Adipose tissue (tissue), 3 donors: Measurements from ENCODE around the gene STAG1. TPM values are rescaled to one million over a fixed set of nuclear protein-coding genes. Genes with fewer than 3 reads are reported as not detected.
"Not testable (repeated sequence)": the region's sequence is repeated elsewhere in the genome, so short reads cannot be mapped to it uniquely, and the experiment has no call there.

ENCODE experiments used
- H3K27ac ChIP-seq: one replicate; pipeline ENCODE4 v1.5.1; 2013; ENCODE audit warnings: low read depth, low read length
- WGBS, 3 donors: extraction: QIAGEN DNeasy Blood & Tissue Kit; methylation state at CpG; one replicate each; pipeline ENCODE4 v1.1.7; 2013; 5-methylcytosine and 5-hydroxymethylcytosine counted together
- polyA plus RNA-seq, 3 donors: library from polyadenylated mRNA; stranded (reverse); fragments of 200-250 nt; gene quantifications; one replicate each; pipeline ENCODE4 v1.2.3, GENCODE V29; 2013
- donor health status: healthy with polysubstance abuse.
- donor health status: Bipolar disorder and iron deficiency.
- donor health status: healthy.

Gene STAG1
- polyA plus RNA-seq, 3 donors = 7.7 to 16.0 (median 11.9) TPM

- WGBS, 3 donors = 97 to 100% (median 98%) methylated on average over 1 of the region's 1 CpG
- not testable (repeated sequence) for H3K27ac ChIP-seq
Measured at GRCh38 chr3:136564962-136565361, 187.2 kb downstream of the STAG1 start.

GRCh38 chr3:136562026-136562425 lies 190.2 kb downstream of the STAG1 start:
- H3K27ac ChIP-seq = no peak overlapping the region
- WGBS, 3 donors = 97 to 98% (median 97%) methylated on average over 9 of the region's 9 CpGs

- 82 to 89% (median 83%) methylated on average over 2 of the region's 2 CpGs for WGBS, 3 donors
- H3K27ac ChIP-seq = no peak overlapping the region
Measured at GRCh38 chr3:136559896-136560295, 192.3 kb downstream of the STAG1 start.

GRCh38 chr3:136549461-136549860 lies 202.7 kb downstream of the STAG1 start:
- not testable (repeated sequence) for H3K27ac ChIP-seq
- 47 to 86% (median 50%) methylated on average over 1 of the region's 1 CpG for WGBS, 3 donors

GRCh38 chr3:136547293-136547692 lies 204.9 kb downstream of the STAG1 start:
- H3K27ac ChIP-seq = no peak overlapping the region

GRCh38 chr3:136546720-136547119 lies 205.5 kb downstream of the STAG1 start:
- no peak overlapping the region for H3K27ac ChIP-seq

GRCh38 chr3:136545664-136546268 lies 206.4 kb downstream of the STAG1 start:
- H3K27ac ChIP-seq = no peak overlapping the region
- WGBS, 3 donors = 67 to 73% (median 68%) methylated on average over 3 of the region's 3 CpGs

GRCh38 chr3:136544532-136544931 lies 207.6 kb downstream of the STAG1 start:
- H3K27ac ChIP-seq = no peak overlapping the region
- 87 to 94% (median 92%) methylated on average over 3 of the region's 3 CpGs for WGBS, 3 donors

GRCh38 chr3:136543385-136543784 lies 208.8 kb downstream of the STAG1 start:
- H3K27ac ChIP-seq = no peak overlapping the region
- 60 to 68% (median 60%) methylated on average over 4 of the region's 4 CpGs for WGBS, 3 donors

GRCh38 chr3:136535906-136536305 lies 216.3 kb downstream of the STAG1 start:
- H3K27ac ChIP-seq = no peak overlapping the region
- 97 to 100% (median 97%) methylated on average over 3 of the region's 3 CpGs for WGBS, 3 donors

- H3K27ac ChIP-seq = no peak overlapping the region
- 98 to 100% (median 99%) methylated on average over 1 of the region's 1 CpG for WGBS, 3 donors
Measured at GRCh38 chr3:136532766-136533165, 219.4 kb downstream of the STAG1 start.

- no peak overlapping the region for H3K27ac ChIP-seq
- 89 to 98% (median 97%) methylated on average over 2 of the region's 2 CpGs for WGBS, 3 donors
Measured at GRCh38 chr3:136518102-136518501, 234.1 kb downstream of the STAG1 start.

GRCh38 chr3:136516656-136517055 lies 235.5 kb downstream of the STAG1 start:
- 30 to 75% (median 66%) methylated on average over 3 of the region's 3 CpGs for WGBS, 3 donors
- no peak overlapping the region for H3K27ac ChIP-seq

- no peak overlapping the region for H3K27ac ChIP-seq
- 91 to 98% (median 98%) methylated on average over 5 of the region's 5 CpGs for WGBS, 3 donors
Measured at GRCh38 chr3:136516095-136516494, 236.1 kb downstream of the STAG1 start.

GRCh38 chr3:136514533-136514932 lies 237.6 kb downstream of the STAG1 start:
- 96 to 97% (median 97%) methylated on average over 7 of the region's 7 CpGs for WGBS, 3 donors
- H3K27ac ChIP-seq = not testable (repeated sequence)

- no peak overlapping the region for H3K27ac ChIP-seq
- WGBS, 3 donors = 44 to 70% (median 45%) methylated on average over 2 of the region's 2 CpGs
Measured at GRCh38 chr3:136513367-136513766, 238.8 kb downstream of the STAG1 start.

- 76 to 82% (median 79%) methylated on average over 1 of the region's 1 CpG for WGBS, 3 donors
- no peak overlapping the region for H3K27ac ChIP-seq
Measured at GRCh38 chr3:136512381-136512780, 239.8 kb downstream of the STAG1 start.

- WGBS, 3 donors = 70 to 94% (median 93%) methylated on average over 1 of the region's 1 CpG
- H3K27ac ChIP-seq = no peak overlapping the region
Measured at GRCh38 chr3:136505676-136506075, 246.5 kb downstream of the STAG1 start.

GRCh38 chr3:136503056-136503455 lies 249.1 kb downstream of the STAG1 start:
- 81 to 94% (median 86%) methylated on average over 2 of the region's 2 CpGs for WGBS, 3 donors
- H3K27ac ChIP-seq = no peak overlapping the region

- no peak overlapping the region for H3K27ac ChIP-seq
- 93 to 95% (median 95%) methylated on average over 6 of the region's 6 CpGs for WGBS, 3 donors
Measured at GRCh38 chr3:136498919-136499447, 253.2 kb downstream of the STAG1 start.
